SJSA1 (cell line): ENCODE measurements around the gene ST3GAL2. TPM values are rescaled to one million over a fixed set of nuclear protein-coding genes. Genes with fewer than 3 reads are reported as not detected.
"Not testable (repeated sequence)": the region's sequence is repeated elsewhere in the genome, so short reads cannot be mapped to it uniquely, and the experiment has no call there.

Experiments
- DNase-seq, 2 experiments: peaks; one replicate each; pipeline ENCODE4 v3.0.0-alpha.2; 2015 to 2020; ENCODE audit warnings: low spot score in 2 of 2, low read depth in 1 of 2
- H3K27ac ChIP-seq: fragments of 250-450 bp; sonication (Bioruptor Pico); 2 replicates; pipeline ENCODE4 v1.5.1; 2020; ENCODE audit warnings: mild to moderate bottlenecking, moderate library complexity
- H3K27me3 ChIP-seq: fragments of 250-450 bp; sonication (Bioruptor Pico); replicated peaks from 2 replicates; pipeline ENCODE4 v1.5.1; 2020; ENCODE audit warnings: mild to moderate bottlenecking, moderate library complexity
- H3K36me3 ChIP-seq: fragments of 250-450 bp; sonication (Bioruptor Pico); 2 replicates; pipeline ENCODE4 v1.5.1; 2020; ENCODE audit warnings: mild to moderate bottlenecking
- H3K4me1 ChIP-seq: fragments of 250-450 bp; sonication (Bioruptor Pico); replicated peaks from 2 replicates; pipeline ENCODE4 v1.6.1; 2021; ENCODE audit warnings: mild to moderate bottlenecking
- H3K4me3 ChIP-seq: fragments of 250-450 bp; sonication (Bioruptor Pico); 2 replicates; pipeline ENCODE4 v1.5.1; 2020; ENCODE audit warnings: mild to moderate bottlenecking
- H3K9me3 ChIP-seq: fragments of 250-450 bp; sonication (Bioruptor Pico); replicated peaks from 2 replicates; pipeline ENCODE4 v1.5.1; 2020; ENCODE audit warnings: mild to moderate bottlenecking
- total RNA-seq: library from RNA; depleted of rRNA; stranded (reverse); fragments of >200 nt; shearing (Covaris generic); gene quantifications from 2 replicates; pipeline ENCODE4 v1.2.3, GENCODE V29; 2014

ST3GAL2 gene
- total RNA-seq, 1 experiment from 2014 or later = 43.8 TPM

- H3K27me3 ChIP-seq, H3K4me3 ChIP-seq, H3K4me1 ChIP-seq, H3K9me3 ChIP-seq, H3K27ac ChIP-seq: not testable (repeated sequence)
- DNase-seq = peak in 1 of 2 experiments; percentile 49
- peaks cover 75% of the 10 kb centered on the region for H3K36me3 ChIP-seq
Observed at GRCh38 chr16:70370145-70370544, 68.8 kb downstream of the ST3GAL2 start.

GRCh38 chr16:70364399-70364798 is 74.5 kb downstream of the ST3GAL2 start:
- no peak for DNase-seq
- Histone ChIP-seq H3K4me3 (no peak overlapping the region), H3K4me1 (no peaks in the 10 kb centered on the region), H3K27me3 (no peaks in the 10 kb centered on the region), H3K9me3 (no peaks in the 10 kb centered on the region), H3K27ac (no peak overlapping the region), H3K36me3 (peaks cover 76% of the 10 kb centered on the region)

- Histone ChIP-seq H3K27ac (no peak overlapping the region), H3K9me3 (no peaks in the 10 kb centered on the region), H3K36me3 (peaks cover 91% of the 10 kb centered on the region), H3K27me3 (no peaks in the 10 kb centered on the region), H3K4me1 (no peaks in the 10 kb centered on the region), H3K4me3 (no peak overlapping the region)
- no peak for DNase-seq
Observed at GRCh38 chr16:70359552-70359951, 79.3 kb downstream of the ST3GAL2 start.

- H3K36me3 ChIP-seq = peaks cover 63% of the 10 kb centered on the region
- H3K27ac ChIP-seq = no peak overlapping the region
- H3K27me3 ChIP-seq = no peaks in the 10 kb centered on the region
- no peak for DNase-seq
- peaks cover 14% of the 10 kb centered on the region for H3K4me1 ChIP-seq
- H3K4me3 ChIP-seq = no peak overlapping the region
- no peaks in the 10 kb centered on the region for H3K9me3 ChIP-seq
Observed at GRCh38 chr16:70349783-70350182, 89.1 kb downstream of the ST3GAL2 start.

- Histone ChIP-seq H3K27ac (no peak overlapping the region), H3K27me3 (no peaks in the 10 kb centered on the region), H3K9me3 (no peaks in the 10 kb centered on the region), H3K4me3 (no peak overlapping the region), H3K36me3 (peaks cover 57% of the 10 kb centered on the region), H3K4me1 (peaks cover 14% of the 10 kb centered on the region)
- no peak for DNase-seq
Observed at GRCh38 chr16:70348991-70349390, 89.9 kb downstream of the ST3GAL2 start.

GRCh38 chr16:70345840-70346239 is 93.1 kb downstream of the ST3GAL2 start:
- no peak for DNase-seq
- Histone ChIP-seq H3K4me1 (peaks cover 14% of the 10 kb centered on the region), H3K27me3 (no peaks in the 10 kb centered on the region), H3K4me3 (peak overlapping the region; percentile 79), H3K36me3 (peaks cover 34% of the 10 kb centered on the region), H3K9me3 (no peaks in the 10 kb centered on the region), H3K27ac (peak overlapping the region; percentile 91)

GRCh38 chr16:70342016-70342415 is 96.9 kb downstream of the ST3GAL2 start:
- Histone ChIP-seq H3K36me3 (peaks cover 16% of the 10 kb centered on the region), H3K9me3 (no peaks in the 10 kb centered on the region), H3K27me3 (no peaks in the 10 kb centered on the region), H3K4me3 (no peak overlapping the region), H3K4me1 (peaks cover 4% of the 10 kb centered on the region; the same call in 1 of the 2 replicates), H3K27ac (no peak overlapping the region)
- DNase-seq = no peak

- Histone ChIP-seq H3K27me3 (no peaks in the 10 kb centered on the region), H3K27ac (no peak overlapping the region), H3K4me1 (peaks cover 4% of the 10 kb centered on the region; the same call in 1 of the 2 replicates), H3K36me3 (peaks cover 12% of the 10 kb centered on the region; the same call in 1 of the 2 replicates), H3K9me3 (no peaks in the 10 kb centered on the region), H3K4me3 (no peak overlapping the region)
- no peak for DNase-seq
Observed at GRCh38 chr16:70341600-70341999, 97.3 kb downstream of the ST3GAL2 start.

GRCh38 chr16:70337814-70338213 is 101.1 kb downstream of the ST3GAL2 start:
- no peaks in the 10 kb centered on the region for H3K9me3 ChIP-seq
- no peaks in the 10 kb centered on the region for H3K4me1 ChIP-seq

GRCh38 chr16:70332728-70333127 is 106.2 kb downstream of the ST3GAL2 start:
- not testable (repeated sequence) for H3K27ac ChIP-seq, H3K9me3 ChIP-seq, H3K4me1 ChIP-seq, H3K4me3 ChIP-seq, H3K27me3 ChIP-seq, DNase-seq
- H3K36me3 ChIP-seq = peaks cover 52% of the 10 kb centered on the region

More at GRCh38 chr16:70337814-70338213, 101.1 kb downstream of the ST3GAL2 start:
- Histone ChIP-seq H3K4me3 (no peak overlapping the region), H3K36me3 (peaks cover 42% of the 10 kb centered on the region), H3K27ac (no peak overlapping the region), H3K27me3 (no peaks in the 10 kb centered on the region)
- no peak for DNase-seq

GRCh38 chr16:70331588-70332358 is 107.1 kb downstream of the ST3GAL2 start:
- H3K4me1 ChIP-seq = no peaks in the 10 kb centered on the region
- no peaks in the 10 kb centered on the region for H3K27me3 ChIP-seq
- peak in 1 of 2 experiments; percentile 23 for DNase-seq
- H3K36me3 ChIP-seq = peaks cover 58% of the 10 kb centered on the region
- H3K9me3 ChIP-seq = no peaks in the 10 kb centered on the region
- no peak overlapping the region for H3K4me3 ChIP-seq
- H3K27ac ChIP-seq = no peak overlapping the region

GRCh38 chr16:70331091-70331490 is 107.8 kb downstream of the ST3GAL2 start:
- H3K27me3 ChIP-seq = no peaks in the 10 kb centered on the region
- H3K27ac ChIP-seq = no peak overlapping the region
- no peak overlapping the region for H3K4me3 ChIP-seq
- H3K9me3 ChIP-seq = no peaks in the 10 kb centered on the region
- no peaks in the 10 kb centered on the region for H3K4me1 ChIP-seq
- H3K36me3 ChIP-seq = peaks cover 57% of the 10 kb centered on the region
- no peak for DNase-seq
